ENCODE data around the gene TPI1. TPM values are rescaled to one million over a fixed set of nuclear protein-coding genes. Genes with fewer than 3 reads are reported as not detected.

The TPI1 gene
- total RNA-seq, 4 donors from 2014 or later, result 360 to 671 (median 400) TPM

DNA sequence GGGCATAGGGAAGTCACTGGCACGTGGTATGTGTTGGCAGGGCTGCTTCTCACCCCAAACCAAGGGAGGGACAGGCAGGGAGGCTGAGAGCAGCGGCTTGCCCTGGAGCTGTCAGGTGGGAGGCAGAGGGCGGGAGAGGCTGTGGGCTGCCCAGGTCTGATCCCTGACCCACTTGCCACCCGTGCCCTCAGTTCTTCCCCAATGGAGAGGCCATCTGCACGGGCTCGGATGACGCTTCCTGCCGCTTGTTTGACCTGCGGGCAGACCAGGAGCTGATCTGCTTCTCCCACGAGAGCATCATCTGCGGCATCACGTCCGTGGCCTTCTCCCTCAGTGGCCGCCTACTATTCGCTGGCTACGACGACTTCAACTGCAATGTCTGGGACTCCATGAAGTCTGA lies 21.9 kb upstream of the TPI1 start:
- 93 to 100% methylated on average over 2 to 17 of the region's 17 CpGs for WGBS, 2 donors (ENCODE audit: low coverage in 1 of 2)
- intact Hi-C loops (cut with DNase I; ENCODE audit: low total_unique reads), result no loop called here
- in situ Hi-C loops (cut with MboI; ENCODE audit: low pct_ligation_motif_present in 1 of 4, low pct_unique_long_range_greater_than_20kb in 1 of 4, low sequenced_read_pairs in 3 of 4), result loop anchor here in 2 of 4 donors (25.0 kb wide), 1 partner anchor 108 kb away; no protein-coding TSS in a partner anchor
- no peaks in the 10 kb centered on the region for H3K27me3 ChIP-seq
- TF ChIP-seq EP300 (IDR thresholded peaks at IDR 0.05; ENCODE audit: low read depth) (no peak), POLR2AphosphoS5 (IDR thresholded peaks at IDR 0.05) (no peak), POLR2A (IDR thresholded peaks at IDR 0.05) (no peak)
- TF ChIP-seq, protein P1, sequence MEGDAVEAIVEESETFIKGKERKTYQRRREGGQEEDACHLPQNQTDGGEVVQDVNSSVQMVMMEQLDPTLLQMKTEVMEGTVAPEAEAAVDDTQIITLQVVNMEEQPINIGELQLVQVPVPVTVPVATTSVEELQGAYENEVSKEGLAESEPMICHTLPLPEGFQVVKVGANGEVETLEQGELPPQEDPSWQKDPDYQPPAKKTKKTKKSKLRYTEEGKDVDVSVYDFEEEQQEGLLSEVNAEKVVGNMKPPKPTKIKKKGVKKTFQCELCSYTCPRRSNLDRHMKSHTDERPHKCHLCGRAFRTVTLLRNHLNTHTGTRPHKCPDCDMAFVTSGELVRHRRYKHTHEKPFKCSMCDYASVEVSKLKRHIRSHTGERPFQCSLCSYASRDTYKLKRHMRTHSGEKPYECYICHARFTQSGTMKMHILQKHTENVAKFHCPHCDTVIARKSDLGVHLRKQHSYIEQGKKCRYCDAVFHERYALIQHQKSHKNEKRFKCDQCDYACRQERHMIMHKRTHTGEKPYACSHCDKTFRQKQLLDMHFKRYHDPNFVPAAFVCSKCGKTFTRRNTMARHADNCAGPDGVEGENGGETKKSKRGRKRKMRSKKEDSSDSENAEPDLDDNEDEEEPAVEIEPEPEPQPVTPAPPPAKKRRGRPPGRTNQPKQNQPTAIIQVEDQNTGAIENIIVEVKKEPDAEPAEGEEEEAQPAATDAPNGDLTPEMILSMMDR (IDR thresholded peaks at IDR 0.05), result no peak
- no peaks in the 10 kb centered on the region for H3K36me3 ChIP-seq
- DNase-seq, result peak; percentile 6
- H3K4me3 ChIP-seq, result no peak overlapping the region
- peaks cover 0 to 5% (median 3%) of the 10 kb centered on the region in 4 donors for H3K4me1 ChIP-seq
- H3K9me3 ChIP-seq, result no peaks in the 10 kb centered on the region
- H3K27ac ChIP-seq, result no peak overlapping the region

DNA sequence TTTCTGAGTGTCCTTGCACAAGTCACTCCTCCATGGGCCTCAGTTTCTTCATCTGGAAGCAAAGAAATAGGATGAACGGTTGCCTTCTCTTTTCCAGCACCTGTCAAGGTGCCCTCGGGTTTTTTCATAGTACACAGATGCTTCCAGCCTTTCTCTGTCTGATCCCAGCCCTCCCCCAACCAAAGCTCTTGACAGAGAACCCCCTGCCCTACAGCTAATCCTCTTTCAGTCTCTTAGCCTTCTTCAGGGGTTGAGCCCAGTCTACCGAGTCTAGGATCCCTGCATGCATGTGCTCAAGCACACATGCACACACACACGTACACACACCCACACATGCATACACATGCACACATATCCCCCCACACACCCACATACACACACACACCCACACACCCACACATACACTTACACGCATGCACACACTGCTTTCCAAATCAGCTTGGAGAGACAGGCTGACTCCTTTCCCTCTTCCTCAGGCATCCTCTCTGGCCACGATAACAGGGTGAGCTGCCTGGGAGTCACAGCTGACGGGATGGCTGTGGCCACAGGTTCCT lies 20.9 kb upstream of the TPI1 start:
- Histone ChIP-seq H3K9me3 (no peaks in the 10 kb centered on the region), H3K27ac (no peak overlapping the region), H3K4me3 (no peak overlapping the region), H3K4me1 (peaks cover 0 to 12% (median 8%) of the 10 kb centered on the region in 4 donors), H3K36me3 (no peaks in the 10 kb centered on the region), H3K27me3 (no peaks in the 10 kb centered on the region)
- intact Hi-C loops (cut with DNase I; ENCODE audit: low total_unique reads) (no loop called here), in situ Hi-C loops (cut with MboI; ENCODE audit: low pct_ligation_motif_present in 1 of 4, low pct_unique_long_range_greater_than_20kb in 1 of 4, low sequenced_read_pairs in 3 of 4) (loop anchor here in 2 of 4 donors (25.0 kb wide), 1 partner anchor 109 kb away; no protein-coding TSS in a partner anchor)
- DNase-seq, result no peak
- no peak for TF ChIP-seq POLR2A (IDR thresholded peaks at IDR 0.05)
- 82 to 89% methylated on average over 4 to 7 of the region's 7 CpGs for WGBS, 2 donors (ENCODE audit: low coverage in 1 of 2)

DNA sequence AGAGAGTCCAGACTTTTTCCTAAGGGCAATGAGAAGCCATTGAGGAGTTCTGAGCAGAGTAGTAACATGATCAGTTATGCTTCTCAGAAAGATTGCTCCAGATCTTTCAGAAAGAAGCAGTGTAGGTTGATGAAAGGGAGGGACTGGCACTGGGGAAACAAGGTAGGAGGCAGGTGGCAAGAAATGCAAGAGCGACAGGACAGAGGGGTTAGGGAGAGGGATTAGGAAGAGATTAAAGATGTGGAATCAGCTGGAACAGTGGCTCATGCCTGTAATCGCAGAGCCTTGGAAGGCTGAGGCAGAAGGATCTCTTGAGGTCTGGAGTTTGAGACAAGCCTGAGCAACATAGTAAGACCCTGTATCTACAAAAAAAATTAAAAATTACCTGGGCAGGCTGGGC lies 19.7 kb upstream of the TPI1 start:
- Histone ChIP-seq H3K4me1 (peaks cover 0 to 13% (median 9%) of the 10 kb centered on the region in 4 donors), H3K36me3 (no peaks in the 10 kb centered on the region), H3K27ac (no peak overlapping the region), H3K27me3 (no peaks in the 10 kb centered on the region), H3K4me3 (no peak overlapping the region), H3K9me3 (no peaks in the 10 kb centered on the region)
- DNase-seq, result no peak
- 93 to 100% methylated on average over 2 of the region's 2 CpGs for WGBS, 2 donors (ENCODE audit: low coverage in 1 of 2)
- intact Hi-C loops (cut with DNase I; ENCODE audit: low total_unique reads) (no loop called here), in situ Hi-C loops (cut with MboI; ENCODE audit: low pct_ligation_motif_present in 1 of 4, low pct_unique_long_range_greater_than_20kb in 1 of 4, low sequenced_read_pairs in 3 of 4) (loop anchor here in 2 of 4 donors (25.0 kb wide), 1 partner anchor 110 kb away; no protein-coding TSS in a partner anchor)
- TF ChIP-seq EP300 (IDR thresholded peaks at IDR 0.05; ENCODE audit: low read depth) (no peak), POLR2A (IDR thresholded peaks at IDR 0.05) (no peak), POLR2AphosphoS5 (IDR thresholded peaks at IDR 0.05) (no peak)
- TF ChIP-seq, protein P1 (IDR thresholded peaks at IDR 0.05), result no peak

DNA sequence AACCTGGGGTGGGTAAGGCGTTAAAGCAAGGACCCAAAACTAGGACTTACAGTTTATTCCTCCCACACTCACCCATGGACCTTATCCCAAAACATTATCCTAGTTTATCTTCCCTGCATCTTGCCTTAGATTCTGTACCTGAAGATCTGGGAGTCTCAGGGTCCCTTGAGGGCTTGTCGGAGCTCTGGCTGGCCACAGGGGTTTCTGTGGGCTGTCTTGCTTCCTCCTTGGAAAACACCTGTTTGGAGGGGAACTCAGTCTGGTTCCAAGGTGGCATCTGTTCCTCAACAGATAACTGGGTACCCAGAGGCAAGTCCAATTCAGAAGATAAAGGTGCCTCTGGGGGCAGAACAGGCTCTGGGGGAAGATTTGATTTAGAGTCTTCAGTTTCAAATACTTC lies 17.9 kb upstream of the TPI1 start:
- peaks cover 10 to 27% (median 17%) of the 10 kb centered on the region in 4 donors for H3K4me1 ChIP-seq
- H3K27me3 ChIP-seq, result no peaks in the 10 kb centered on the region
- no peak overlapping the region for H3K27ac ChIP-seq
- no peaks in the 10 kb centered on the region for H3K36me3 ChIP-seq
- H3K4me3 ChIP-seq, result no peak overlapping the region
- intact Hi-C loops (cut with DNase I; ENCODE audit: low total_unique reads), result no loop called here
- DNase-seq, result peak; percentile 7
- in situ Hi-C loops (cut with MboI; ENCODE audit: low pct_ligation_motif_present in 1 of 4, low pct_unique_long_range_greater_than_20kb in 1 of 4, low sequenced_read_pairs in 3 of 4), result loop anchor here in 2 of 4 donors (25.0 kb wide), 1 partner anchor 112 kb away; no protein-coding TSS in a partner anchor
- TF ChIP-seq EP300 (IDR thresholded peaks at IDR 0.05; ENCODE audit: low read depth), result no peak
- no peak for TF ChIP-seq POLR2A (IDR thresholded peaks at IDR 0.05)
- TF ChIP-seq, protein P1 (IDR thresholded peaks at IDR 0.05), result no peak
- TF ChIP-seq POLR2AphosphoS5 (IDR thresholded peaks at IDR 0.05), result no peak
- no peaks in the 10 kb centered on the region for H3K9me3 ChIP-seq
- WGBS, 2 donors (ENCODE audit: low coverage in 1 of 2), result 70 to 93% methylated on average over 2 of the region's 2 CpGs
